HUES6 (cell line): Measurements from ENCODE around the gene DACH2.

Experiments used
- H3K27ac ChIP-seq: 2 replicates; pipeline ENCODE4 v1.7.0; 2013; ENCODE audit warnings: low read depth, mild to moderate bottlenecking, low read length, inconsistent platforms
- H3K27me3 ChIP-seq: 2 replicates; pipeline ENCODE4 v1.6.1; 2013; ENCODE audit warnings: low read length; ENCODE audit not compliant: control insufficient read depth, insufficient read depth
- H3K36me3 ChIP-seq: 2 replicates; pipeline ENCODE4 v1.6.1; 2013; ENCODE audit warnings: low read length; ENCODE audit not compliant: control insufficient read depth, insufficient read depth
- H3K4me1 ChIP-seq: 2 replicates; pipeline ENCODE4 v1.6.1; 2013; ENCODE audit warnings: low read length; ENCODE audit not compliant: control insufficient read depth, insufficient read depth
- H3K4me3 ChIP-seq: 2 replicates; pipeline ENCODE4 v1.5.1; 2013; ENCODE audit warnings: low read depth, low read length
- H3K9ac ChIP-seq: one replicate; pipeline ENCODE4 v1.6.1; 2013; ENCODE audit warnings: mild to moderate bottlenecking, low read length
- H3K9me3 ChIP-seq: 2 replicates; pipeline ENCODE4 v1.6.1; 2013; ENCODE audit warnings: low read depth, low read length; ENCODE audit not compliant: control insufficient read depth, insufficient read depth

DACH2 gene

GRCh38 chrX:86421771-86422170 is 273.5 kb downstream of the DACH2 start:
- Histone ChIP-seq H3K9me3 (peaks cover 7% of the 10 kb centered on the region; the same call in 1 of the 2 replicates), H3K9ac (no peak overlapping the region), H3K36me3 (no peaks in the 10 kb centered on the region), H3K4me1 (no peaks in the 10 kb centered on the region), H3K4me3 (no peak overlapping the region), H3K27ac (no peak overlapping the region), H3K27me3 (no peaks in the 10 kb centered on the region; the same call in 1 of the 2 replicates)

- Histone ChIP-seq H3K27ac (no peak overlapping the region), H3K4me3 (no peak overlapping the region), H3K9ac (no peak overlapping the region), H3K36me3 (no peaks in the 10 kb centered on the region), H3K27me3 (no peaks in the 10 kb centered on the region), H3K4me1 (no peaks in the 10 kb centered on the region), H3K9me3 (peaks cover 7% of the 10 kb centered on the region; the same call in 1 of the 2 replicates)
Observed at GRCh38 chrX:86436116-86436515, 287.9 kb downstream of the DACH2 start.

GRCh38 chrX:86455495-86455894 is 307.2 kb downstream of the DACH2 start:
- H3K4me3 ChIP-seq, result no peak overlapping the region
- no peaks in the 10 kb centered on the region for H3K9me3 ChIP-seq
- no peaks in the 10 kb centered on the region for H3K36me3 ChIP-seq
- H3K27ac ChIP-seq, result no peak overlapping the region
- no peaks in the 10 kb centered on the region for H3K4me1 ChIP-seq
- no peaks in the 10 kb centered on the region; the same call in 1 of the 2 replicates for H3K27me3 ChIP-seq
- no peak overlapping the region for H3K9ac ChIP-seq

DNA sequence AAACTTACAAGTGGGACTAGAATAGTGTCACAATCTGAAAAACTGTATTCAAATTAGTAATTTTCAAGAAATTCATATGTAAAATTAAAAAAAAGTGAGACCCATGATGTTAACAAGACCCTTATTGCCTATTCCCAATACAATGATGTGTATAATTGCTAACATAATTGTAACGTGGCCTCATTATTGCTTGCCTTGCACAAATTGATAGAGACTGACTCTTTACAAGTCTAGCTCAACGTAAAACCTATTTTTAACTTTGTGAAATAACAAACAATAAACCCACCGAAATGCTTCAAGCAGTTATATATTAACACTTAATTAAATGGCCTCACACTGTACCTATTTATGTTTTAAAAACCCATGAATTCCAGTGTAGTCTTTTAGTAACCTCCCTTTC is 312.5 kb downstream of the DACH2 start:
- no peaks in the 10 kb centered on the region for H3K27me3 ChIP-seq
- no peaks in the 10 kb centered on the region for H3K36me3 ChIP-seq
- H3K9ac ChIP-seq, result no peak overlapping the region
- peaks cover 8% of the 10 kb centered on the region for H3K9me3 ChIP-seq
- no peak overlapping the region for H3K4me3 ChIP-seq
- H3K4me1 ChIP-seq, result no peaks in the 10 kb centered on the region
- H3K27ac ChIP-seq, result no peak overlapping the region

GRCh38 chrX:86504297-86504696 is 356.0 kb downstream of the DACH2 start:
- peaks cover 3% of the 10 kb centered on the region; the same call in 1 of the 2 replicates for H3K4me1 ChIP-seq
- no peak overlapping the region for H3K27ac ChIP-seq
- H3K9me3 ChIP-seq, result no peaks in the 10 kb centered on the region
- no peaks in the 10 kb centered on the region for H3K36me3 ChIP-seq
- no peaks in the 10 kb centered on the region; the same call in 1 of the 2 replicates for H3K27me3 ChIP-seq
- no peak overlapping the region for H3K9ac ChIP-seq
- H3K4me3 ChIP-seq, result no peak overlapping the region

DNA sequence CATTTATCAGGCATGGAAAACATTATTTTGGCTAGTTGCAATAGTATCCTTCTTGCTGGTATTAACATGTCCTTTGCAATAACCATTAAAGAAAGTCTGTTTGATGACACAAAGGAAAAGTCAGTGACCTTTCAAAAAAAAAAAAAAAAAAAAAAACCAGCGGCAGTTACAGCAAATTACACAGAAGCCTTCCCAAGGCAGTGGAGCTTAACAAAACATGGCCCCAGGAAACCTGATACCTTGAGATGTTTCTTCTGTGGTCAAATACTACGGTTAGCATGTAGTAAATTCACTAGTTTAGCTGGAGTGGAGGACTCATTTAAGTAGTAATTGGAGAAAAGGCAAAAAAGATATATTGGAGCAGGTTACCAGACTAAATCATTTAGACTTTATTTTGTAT is 359.1 kb downstream of the DACH2 start:
- no peak overlapping the region for H3K27ac ChIP-seq
- no peak overlapping the region for H3K9ac ChIP-seq
- peaks cover 3% of the 10 kb centered on the region; the same call in 1 of the 2 replicates for H3K4me1 ChIP-seq
- H3K4me3 ChIP-seq, result no peak overlapping the region
- H3K9me3 ChIP-seq, result no peaks in the 10 kb centered on the region
- no peaks in the 10 kb centered on the region for H3K36me3 ChIP-seq
- no peaks in the 10 kb centered on the region; the same call in 1 of the 2 replicates for H3K27me3 ChIP-seq

DNA sequence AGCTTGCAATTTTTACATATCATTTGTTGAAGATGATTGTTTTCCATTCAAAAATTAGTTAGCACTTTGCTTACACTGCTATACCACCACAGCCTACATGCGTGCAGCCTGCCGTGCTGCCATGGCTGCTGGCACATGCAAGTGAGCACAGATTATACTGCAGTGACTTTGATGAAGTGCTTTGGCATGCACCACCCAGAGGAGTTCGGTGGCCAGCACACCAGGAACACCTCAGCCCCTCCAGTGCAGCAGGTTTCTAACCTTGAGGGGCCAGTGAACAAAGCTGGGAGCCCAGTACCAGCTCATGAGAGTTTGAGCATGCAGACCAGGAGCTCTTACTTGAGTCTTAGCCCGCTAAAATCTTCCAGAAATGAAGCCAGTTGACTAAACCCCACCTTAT is 431.5 kb downstream of the DACH2 start:
- no peak overlapping the region for H3K27ac ChIP-seq
- no peaks in the 10 kb centered on the region; the same call in 1 of the 2 replicates for H3K27me3 ChIP-seq
- no peaks in the 10 kb centered on the region for H3K9me3 ChIP-seq
- H3K9ac ChIP-seq, result no peak overlapping the region
- no peak overlapping the region for H3K4me3 ChIP-seq
- no peaks in the 10 kb centered on the region for H3K36me3 ChIP-seq
- H3K4me1 ChIP-seq, result no peaks in the 10 kb centered on the region

DNA sequence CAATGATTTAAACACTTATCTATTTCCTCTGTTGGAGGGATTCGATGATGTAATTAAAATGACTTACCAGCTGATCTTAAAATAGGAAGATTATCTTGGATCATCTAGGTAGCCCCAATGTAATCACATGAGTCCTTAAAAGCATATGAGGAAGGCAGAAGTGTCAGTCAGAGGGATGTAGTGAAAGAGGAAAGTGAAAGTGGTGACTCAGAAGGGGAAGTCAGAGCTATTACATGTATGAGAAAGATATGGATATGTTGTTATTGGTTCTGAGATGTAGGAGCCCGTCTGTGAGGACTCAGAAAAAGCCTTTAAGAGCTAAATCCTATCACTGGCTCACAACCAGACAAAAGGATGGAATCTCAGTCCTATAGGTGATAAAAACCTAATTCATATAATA is 456.4 kb downstream of the DACH2 start:
- Histone ChIP-seq H3K36me3 (no peaks in the 10 kb centered on the region), H3K4me3 (no peak overlapping the region), H3K27ac (no peak overlapping the region), H3K27me3 (no peaks in the 10 kb centered on the region), H3K9ac (no peak overlapping the region), H3K9me3 (no peaks in the 10 kb centered on the region), H3K4me1 (no peaks in the 10 kb centered on the region)

GRCh38 chrX:86696951-86697350 is 548.7 kb downstream of the DACH2 start:
- Histone ChIP-seq H3K36me3 (no peaks in the 10 kb centered on the region), H3K27ac (no peak overlapping the region), H3K9me3 (no peaks in the 10 kb centered on the region), H3K27me3 (no peaks in the 10 kb centered on the region; the same call in 1 of the 2 replicates), H3K4me1 (no peaks in the 10 kb centered on the region), H3K9ac (no peak overlapping the region), H3K4me3 (no peak overlapping the region)

DNA sequence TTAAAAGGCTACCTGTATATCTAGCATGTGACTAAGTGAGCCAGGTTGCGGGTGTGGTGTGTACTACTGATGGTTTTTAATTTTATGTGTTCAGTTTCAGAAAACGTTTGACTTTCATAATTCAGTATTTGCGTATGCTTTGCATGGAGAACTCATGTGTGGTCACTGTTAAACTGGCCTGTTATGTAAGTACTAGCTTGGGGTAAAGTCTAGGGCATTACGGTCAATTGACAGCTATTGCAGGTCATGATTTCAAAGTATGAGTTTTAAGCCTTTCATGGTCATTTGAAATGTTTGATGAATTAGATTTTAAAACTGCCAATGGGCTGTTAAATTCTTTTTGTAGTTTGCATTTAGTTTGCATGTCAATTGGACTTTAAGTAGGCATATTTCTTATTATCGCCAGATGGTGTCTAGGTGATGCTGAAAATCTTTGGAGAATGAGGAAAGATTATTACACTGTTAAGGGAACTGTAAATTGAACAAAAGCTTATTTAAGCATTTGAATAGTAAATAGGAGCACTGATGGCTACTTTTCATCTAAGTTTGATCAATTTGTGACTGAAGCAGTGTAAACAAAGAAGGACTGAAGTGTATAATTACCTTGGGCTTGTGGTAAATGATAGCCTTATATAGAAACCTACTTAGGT is 563.4 kb downstream of the DACH2 start:
- H3K9me3 ChIP-seq, result no peaks in the 10 kb centered on the region
- H3K9ac ChIP-seq, result no peak overlapping the region
- H3K36me3 ChIP-seq, result no peaks in the 10 kb centered on the region
- no peaks in the 10 kb centered on the region for H3K27me3 ChIP-seq
- no peak overlapping the region for H3K27ac ChIP-seq
- no peaks in the 10 kb centered on the region for H3K4me1 ChIP-seq
- H3K4me3 ChIP-seq, result no peak overlapping the region

GRCh38 chrX:86714441-86714840 is 566.2 kb downstream of the DACH2 start:
- Histone ChIP-seq H3K27ac (no peak overlapping the region), H3K4me1 (no peaks in the 10 kb centered on the region), H3K27me3 (no peaks in the 10 kb centered on the region), H3K9ac (no peak overlapping the region), H3K4me3 (no peak overlapping the region), H3K9me3 (peaks cover 1% of the 10 kb centered on the region; the same call in 1 of the 2 replicates), H3K36me3 (no peaks in the 10 kb centered on the region)
